Umbilical cord (tissue), 2 donors: Measurements from ENCODE around the gene NEIL1. TPM values are rescaled to one million over a fixed set of nuclear protein-coding genes. Genes with fewer than 3 reads are reported as not detected.
"Not testable (repeated sequence)": the region's sequence is repeated elsewhere in the genome, so short reads cannot be mapped to it uniquely, and the experiment has no call there.

Source experiments
- DNase-seq: peaks from one replicate; pipeline ENCODE4 v3.0.0-alpha.2; 2015; ENCODE audit warnings: low spot score
- total RNA-seq: library from RNA; depleted of rRNA; stranded (reverse); fragments of >200 nt; gene quantifications from one replicate; pipeline ENCODE4 v1.2.3, GENCODE V29; 2014; ENCODE audit warnings: low replicate concordance; ENCODE audit not compliant: insufficient read depth

Gene NEIL1
- total RNA-seq, 1 donor from 2014 or later: 9.4 TPM

DNA sequence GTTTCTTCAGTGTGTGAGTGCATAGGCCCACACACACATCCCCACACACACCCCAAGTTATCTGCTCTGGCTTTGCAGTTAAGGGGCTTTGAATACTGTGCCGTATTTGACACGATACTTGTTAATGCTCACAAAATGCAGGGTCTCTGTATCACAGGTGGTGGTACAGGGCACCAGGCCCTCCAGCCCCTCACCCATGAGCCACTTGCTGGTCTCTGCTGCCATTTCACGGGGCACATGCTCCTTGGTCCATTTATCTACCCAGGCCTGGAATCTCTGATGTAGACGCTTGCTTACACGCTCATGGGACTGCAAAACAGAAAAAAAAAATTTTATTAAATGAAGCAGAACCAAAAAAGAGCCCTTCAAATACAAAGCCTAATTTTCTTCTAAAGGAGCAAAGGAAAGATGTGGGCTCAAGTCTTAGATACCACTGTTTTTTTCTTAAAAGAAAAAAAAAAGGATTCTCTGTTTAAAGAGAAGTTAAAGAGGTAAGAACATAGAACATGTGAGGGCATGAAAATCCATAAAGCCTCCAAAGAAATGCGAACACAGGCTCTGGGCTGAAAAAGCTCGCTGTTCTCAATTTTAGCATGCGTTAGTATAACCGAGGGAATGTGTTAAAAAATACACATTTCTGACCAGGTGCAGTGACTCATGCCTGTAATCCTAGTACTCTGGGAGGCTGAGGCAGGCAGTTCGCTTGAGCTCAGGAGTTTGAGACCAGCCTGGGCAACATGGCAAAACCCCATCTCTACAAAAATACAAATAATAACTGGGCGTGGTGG lies 25.3 kb downstream of the NEIL1 start:
- DNase-seq: no peak

DNA sequence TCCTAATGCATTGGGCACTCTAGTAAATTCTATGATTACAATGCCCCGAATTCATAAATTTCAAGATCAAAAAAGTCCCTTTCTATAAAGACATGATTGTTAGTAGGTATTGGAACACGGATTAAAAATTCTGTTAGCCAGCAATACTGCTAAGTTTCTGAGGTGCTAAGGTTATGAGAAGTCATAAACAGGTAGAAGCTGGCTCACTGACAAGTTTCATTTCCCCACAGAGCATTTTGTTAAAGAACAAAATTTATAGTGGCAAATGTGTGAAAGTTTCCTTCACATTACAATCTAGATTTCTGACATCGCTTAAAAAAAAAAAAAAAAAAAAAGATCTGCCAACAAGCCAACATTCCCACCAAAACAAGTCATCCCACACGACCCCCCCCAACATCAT lies 33.9 kb downstream of the NEIL1 start:
- no peak for DNase-seq

DNA sequence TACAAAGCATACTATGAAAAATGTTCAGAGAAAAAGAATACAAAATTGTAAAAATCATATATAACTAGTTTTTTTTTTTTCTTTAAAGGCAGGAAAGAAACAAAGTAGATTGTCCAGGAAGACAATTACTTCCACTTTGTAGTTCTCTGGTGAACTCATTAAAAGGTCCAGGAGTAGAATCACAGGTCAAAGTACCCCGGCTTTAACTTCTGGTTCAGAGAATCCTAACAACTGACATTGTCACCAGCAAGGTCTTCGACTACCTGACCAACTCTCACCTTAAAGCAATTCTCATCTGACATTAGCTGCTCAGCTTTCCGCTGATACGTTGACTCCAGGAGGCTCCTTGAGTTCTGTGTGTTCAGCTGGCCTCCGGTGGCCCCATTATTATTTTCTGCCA lies 37.1 kb downstream of the NEIL1 start:
- not testable (repeated sequence) for DNase-seq

DNA sequence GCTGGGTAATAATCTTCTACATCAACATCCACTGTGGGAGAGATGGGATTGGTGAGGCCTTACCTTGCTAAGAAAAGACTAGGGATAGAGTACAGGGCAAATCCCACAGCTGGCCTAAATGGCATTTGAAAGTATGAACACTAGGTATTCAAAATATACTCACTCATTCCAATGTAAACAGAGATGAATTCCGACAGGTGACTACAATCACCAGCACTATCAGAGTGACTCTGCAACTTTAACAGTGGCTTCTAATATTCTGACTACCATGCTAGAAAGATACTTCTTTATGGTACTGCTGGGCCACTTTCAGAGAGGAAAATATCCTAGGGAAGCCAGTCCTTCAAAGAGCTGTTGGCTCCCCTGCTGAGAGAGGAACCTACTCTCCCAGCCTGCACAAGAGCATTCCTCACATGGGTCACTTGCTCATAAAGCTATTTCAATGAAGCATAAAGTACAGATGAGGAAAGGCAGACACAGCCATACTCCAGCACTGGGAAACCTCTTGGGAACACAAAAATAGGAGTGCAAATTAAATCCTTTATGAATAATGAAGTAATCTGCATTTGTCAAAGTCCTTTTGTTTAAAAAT lies 43.0 kb downstream of the NEIL1 start:
- no peak for DNase-seq

DNA sequence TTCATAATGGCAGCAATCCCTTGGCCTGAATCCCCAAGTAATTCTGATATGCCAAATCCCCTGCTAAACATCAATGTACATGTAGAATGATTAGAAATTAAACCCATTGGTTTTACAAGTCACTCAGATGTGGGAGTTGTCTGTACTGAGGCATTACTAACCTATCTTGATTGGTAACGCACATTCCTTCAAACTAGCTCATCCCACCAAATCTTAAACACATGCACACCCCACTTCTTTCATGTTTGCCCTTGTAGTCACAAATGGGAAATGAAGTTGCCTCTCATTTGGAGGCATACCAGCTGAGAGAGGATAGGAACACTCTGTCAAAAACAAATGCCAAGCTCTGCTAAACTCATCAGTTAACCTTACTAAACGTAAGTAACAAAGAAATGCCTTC lies 50.7 kb downstream of the NEIL1 start:
- no peak for DNase-seq

DNA sequence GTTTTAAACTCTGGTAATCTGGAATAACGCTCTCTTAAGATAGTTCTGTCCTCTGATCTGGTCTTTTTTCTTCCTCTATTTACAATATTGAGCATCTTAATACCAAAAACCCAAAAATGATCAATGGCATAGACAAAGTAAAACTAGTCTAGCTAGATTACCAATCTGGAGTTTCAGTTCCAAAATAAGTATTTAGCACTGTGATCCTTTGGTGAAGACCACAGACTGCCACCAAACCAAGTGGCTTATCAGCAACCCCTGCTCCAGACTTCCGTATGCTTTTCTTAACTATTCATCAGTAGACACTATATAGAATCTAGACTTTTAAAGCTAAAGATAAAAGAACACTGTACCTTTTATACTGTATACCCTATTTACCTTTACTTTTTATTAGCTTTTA lies 57.1 kb downstream of the NEIL1 start:
- no peak for DNase-seq

Other genes starting within 250 kb of the NEIL1 start
- 3.6 TPM for gene C15orf39, start 145.2 kb upstream of the NEIL1 start, total RNA-seq
- gene GOLGA6C, start 88.7 kb upstream of the NEIL1 start, total RNA-seq: not detected
- gene GOLGA6D, start 64.2 kb upstream of the NEIL1 start, total RNA-seq: 1.9 TPM
- 35.9 TPM for gene COMMD4, start 11.0 kb upstream of the NEIL1 start, total RNA-seq
- 125 TPM for gene MAN2C1, start 21.6 kb downstream of the NEIL1 start, total RNA-seq
- gene SIN3A, start 104.7 kb downstream of the NEIL1 start, total RNA-seq: 36.1 TPM
- gene PTPN9, start 232.3 kb downstream of the NEIL1 start, total RNA-seq: 17.8 TPM